ENCODE measurements around the gene PABPC1L.
"Not testable (repeated sequence)": the region's sequence is repeated elsewhere in the genome, so short reads cannot be mapped to it uniquely, and the experiment has no call there.

Gene PABPC1L

GRCh38 chr20:44909872-44910689 is at the start of gene PABPC1L:
PABPC1L (plus strand) TSS chr20:44910060; CDS start chr20:44910144, 84 bp downstream.
- no peak for FAIRE-seq

GRCh38 chr20:44861531-44862006 is 48.3 kb upstream of the PABPC1L start:
- no peak for FAIRE-seq

DNA sequence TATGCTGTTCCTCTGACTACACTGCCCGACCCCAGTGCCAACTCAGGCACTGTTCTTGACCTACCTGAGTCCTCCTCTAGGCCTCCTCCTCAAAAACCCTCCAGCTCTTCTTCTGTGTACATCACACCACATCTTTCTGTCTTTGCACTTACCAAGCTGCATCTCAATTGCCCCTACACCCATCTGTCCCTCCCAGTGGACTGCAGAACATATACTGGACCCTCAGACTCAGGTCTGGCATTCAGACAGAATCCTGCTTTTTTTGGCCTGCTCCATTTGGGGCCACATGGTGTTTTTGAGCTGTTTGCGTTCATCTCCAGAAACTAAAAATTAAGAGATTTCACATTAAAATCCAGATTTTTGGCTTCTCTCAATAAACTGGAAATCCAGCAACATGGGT is 47.6 kb upstream of the PABPC1L start:
- no peak for FAIRE-seq

DNA sequence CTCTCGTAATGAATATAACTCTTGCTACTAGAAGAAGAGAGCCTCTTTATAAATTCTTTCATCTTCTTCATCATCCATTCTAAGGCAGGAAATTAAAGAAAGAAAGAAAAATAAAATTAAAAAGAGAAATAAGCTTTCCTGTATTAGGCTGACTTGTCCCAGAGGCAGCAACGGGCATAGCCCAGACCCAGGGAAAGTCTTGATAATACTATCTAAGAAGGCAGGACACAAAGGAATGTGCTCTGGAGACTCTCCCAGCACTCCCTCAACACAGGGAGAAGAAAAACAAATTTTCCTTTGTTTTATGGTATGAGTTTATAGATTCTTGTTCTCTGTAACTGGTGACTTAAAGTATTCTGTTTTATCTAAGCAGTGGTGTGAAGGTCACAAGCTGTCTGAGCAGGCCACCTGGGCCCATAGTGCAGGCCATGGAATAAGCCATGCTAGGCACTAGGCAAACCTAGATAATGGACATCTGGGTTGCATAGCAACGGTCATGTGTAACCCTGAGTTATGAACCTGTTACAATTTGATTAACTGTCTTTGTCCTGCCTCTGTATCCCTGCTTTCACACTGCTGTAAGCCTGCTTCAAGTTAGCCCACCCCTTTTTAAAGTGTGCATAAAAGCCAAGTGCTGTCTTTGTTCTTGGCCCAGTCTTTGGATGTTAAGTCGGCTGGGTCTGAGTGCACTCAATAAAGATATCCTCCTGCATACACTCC is 46.3 kb upstream of the PABPC1L start:
- not testable (repeated sequence) for FAIRE-seq

DNA sequence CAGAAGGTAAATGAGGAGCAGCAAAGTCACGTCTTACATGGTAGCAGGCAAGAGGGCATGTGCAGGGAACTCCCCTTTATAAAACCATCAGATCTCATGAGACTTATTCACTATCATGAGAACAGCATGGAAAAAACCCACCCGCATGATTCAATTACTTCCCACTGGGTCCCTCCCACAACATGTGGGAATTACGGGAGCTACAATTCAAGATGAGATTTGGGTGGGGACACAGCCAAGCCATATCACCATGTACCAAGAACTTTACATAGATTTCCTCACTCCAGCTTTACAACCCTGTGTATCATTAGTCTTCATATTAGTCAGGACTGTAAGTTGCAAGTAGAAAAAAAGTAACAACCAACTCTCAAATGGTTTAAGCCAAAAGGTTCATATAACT is 45.4 kb upstream of the PABPC1L start:
- FAIRE-seq, result not testable (repeated sequence)

- no peak for FAIRE-seq
Observed at GRCh38 chr20:44866703-44867335, 43.0 kb upstream of the PABPC1L start.

GRCh38 chr20:44869471-44869870 is 40.4 kb upstream of the PABPC1L start:
- FAIRE-seq, result no peak

DNA sequence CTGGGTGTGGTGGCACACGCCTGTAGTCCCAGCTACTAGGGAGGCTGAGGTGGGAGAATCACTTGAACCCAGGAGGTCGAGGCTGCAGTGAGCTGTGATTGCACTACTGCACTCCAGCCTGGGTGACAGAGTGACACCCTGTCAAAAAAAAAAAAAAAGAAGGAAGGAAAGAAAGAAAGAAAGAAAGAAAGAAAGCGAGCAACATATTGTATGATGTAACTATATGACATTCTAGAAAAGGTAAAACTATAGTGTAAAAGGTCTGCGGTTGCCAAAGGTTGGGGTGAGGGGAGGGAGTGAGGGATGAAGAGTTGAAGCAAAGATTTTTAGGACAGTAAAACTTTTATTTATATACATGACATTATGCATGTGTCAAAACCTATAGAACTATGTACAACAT is 27.5 kb upstream of the PABPC1L start:
- FAIRE-seq, result not testable (repeated sequence)

DNA sequence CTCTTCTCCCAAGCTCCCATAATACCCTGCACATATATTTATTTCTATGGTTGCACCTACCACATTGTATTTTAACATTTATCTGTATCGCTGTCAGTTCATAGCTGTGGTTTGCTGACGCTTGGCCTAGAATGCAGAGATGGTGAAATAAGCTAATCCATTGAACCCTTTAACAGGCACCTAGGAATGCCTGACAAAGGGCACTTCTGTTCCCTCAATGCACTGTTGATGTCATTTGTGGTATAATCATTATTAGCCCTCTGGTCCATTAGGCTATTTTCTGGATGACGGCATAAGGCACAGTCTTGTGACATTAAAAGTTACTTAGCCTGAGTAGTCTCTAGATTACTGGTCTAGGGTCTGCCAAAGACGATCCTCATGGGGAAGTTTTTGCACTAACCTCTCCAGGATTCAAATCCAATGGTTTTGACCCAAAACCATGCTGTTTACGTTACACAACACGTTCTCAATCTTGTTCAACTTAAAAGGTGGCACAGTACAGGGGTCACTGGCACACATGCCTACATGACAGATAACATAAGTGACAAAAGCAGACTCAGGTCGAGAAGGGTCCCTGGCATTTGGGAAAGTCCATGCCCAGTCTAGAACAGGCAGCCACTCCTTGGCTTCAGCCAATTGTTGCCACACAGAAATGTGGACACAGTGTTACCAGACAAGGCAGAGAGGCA is 26.5 kb upstream of the PABPC1L start:
- no peak for FAIRE-seq

DNA sequence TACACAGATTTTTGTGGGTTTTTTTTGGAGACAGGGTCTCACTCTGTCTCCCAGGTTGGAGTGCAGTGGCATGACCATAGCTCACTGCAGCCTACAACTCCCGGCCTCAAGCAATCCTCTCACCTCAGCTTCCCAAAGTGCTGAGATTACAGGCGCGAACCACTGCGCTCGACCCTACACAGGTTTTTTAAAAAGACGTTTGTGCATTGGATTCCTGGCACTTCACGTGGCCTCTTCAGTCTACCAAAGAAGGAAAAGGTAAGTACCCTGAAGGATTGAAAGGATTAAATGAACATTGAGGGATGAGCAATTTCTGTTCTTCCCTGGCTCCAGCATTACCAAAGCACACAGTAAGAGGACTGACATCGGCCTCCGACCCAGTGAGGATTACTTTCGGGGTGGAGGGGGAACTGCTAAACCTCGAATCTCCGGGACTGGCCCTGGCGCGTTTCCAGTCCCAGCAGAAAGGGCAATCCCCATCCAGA is 24.9 kb upstream of the PABPC1L start:
- no peak for FAIRE-seq

- no peak for FAIRE-seq
Observed at GRCh38 chr20:44885392-44886265, 24.2 kb upstream of the PABPC1L start, which contains the start of gene YWHAB. YWHAB (plus strand) TSS chr20:44885705; CDS start chr20:44901534, 15,829 bp downstream.

- FAIRE-seq, result no peak
Observed at GRCh38 chr20:44886266-44886651, 23.6 kb upstream of the PABPC1L start.

- FAIRE-seq, result no peak
Observed at GRCh38 chr20:44886828-44887227, 23.0 kb upstream of the PABPC1L start.

- FAIRE-seq, result no peak
Observed at GRCh38 chr20:44887466-44887865, 22.4 kb upstream of the PABPC1L start.

DNA sequence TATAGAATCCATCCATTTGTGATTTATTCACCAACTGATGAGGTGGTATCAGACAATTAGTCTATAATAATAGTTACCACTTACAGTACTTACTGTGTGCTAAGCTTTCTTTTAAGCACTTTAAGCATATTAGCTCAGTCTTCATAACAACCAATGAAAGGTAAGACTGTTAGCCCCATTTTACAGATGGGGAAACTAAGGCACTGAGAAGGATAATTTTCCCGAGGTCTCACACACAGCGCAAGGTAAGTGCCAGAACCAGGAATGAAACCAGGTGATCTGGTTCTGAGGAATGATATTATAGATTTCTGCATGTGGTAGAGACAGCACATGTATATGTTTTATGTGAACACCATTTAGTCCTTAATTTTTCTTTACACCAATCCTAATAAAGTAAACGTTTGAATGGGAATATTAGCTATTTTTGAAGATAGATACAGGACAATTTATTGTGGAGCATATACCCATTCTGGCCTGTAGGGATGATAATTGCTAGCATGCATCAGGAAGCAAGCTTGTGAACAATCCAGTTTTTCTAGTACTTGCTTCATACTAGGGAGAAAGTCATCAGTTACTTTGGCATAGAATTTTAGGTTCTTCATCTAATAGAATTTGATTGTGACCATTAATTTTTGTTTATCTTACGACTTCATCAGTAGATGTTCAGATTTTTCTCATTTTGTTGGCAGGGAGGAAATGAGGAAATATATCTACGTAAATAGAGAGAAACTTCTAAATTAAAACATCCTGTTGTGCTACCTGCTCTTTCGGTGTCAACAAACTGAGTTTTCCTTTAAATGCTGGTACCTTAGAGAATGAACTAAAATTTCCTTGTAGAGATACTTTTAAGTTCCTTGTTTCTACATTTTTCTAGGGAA is 21.4 kb upstream of the PABPC1L start:
- FAIRE-seq, result no peak

GRCh38 chr20:44891826-44892225 is 18.0 kb upstream of the PABPC1L start:
- FAIRE-seq, result no peak

DNA sequence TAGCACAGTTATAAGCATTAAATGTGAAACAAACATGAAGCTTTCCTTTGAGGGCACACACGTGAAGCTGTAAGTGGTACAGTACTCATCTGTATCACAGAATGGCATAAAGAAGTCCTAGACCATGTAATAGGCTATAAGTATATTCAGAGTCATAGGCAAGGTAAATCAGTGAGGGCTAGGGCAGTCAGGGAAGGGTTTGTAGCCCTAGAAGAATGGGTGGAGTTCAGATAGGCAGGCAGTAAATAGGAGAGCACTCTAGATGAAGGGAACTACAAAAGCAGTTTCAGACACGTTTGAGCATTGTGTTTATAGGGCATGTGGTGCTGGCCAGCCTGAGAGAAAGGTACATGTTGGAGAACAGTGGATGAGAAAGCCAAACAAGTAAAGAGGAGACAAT is 14.9 kb upstream of the PABPC1L start:
- no peak for FAIRE-seq

DNA sequence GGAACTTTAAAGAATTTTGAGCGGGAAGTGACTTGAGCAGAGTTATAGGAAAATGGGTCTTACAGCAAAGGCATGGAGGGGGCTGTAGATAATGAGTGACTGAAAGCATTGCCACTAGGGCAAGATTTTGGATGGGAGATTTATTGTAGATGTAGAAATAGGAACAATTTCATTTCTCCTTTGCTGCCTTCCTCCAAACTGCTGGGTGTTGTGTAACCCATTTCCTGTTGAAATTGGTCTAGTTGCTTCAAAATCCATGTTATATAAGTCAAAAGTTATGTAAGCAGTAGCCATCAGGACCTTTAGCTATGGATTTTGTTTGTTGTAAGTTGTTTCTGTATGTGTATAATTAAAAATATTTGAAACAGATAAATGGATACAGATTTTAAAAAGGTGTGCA is 13.3 kb upstream of the PABPC1L start:
- FAIRE-seq, result no peak

GRCh38 chr20:44897133-44897532 is 12.7 kb upstream of the PABPC1L start:
- no peak for FAIRE-seq

- FAIRE-seq, result no peak
Observed at GRCh38 chr20:44900231-44900854, 9.5 kb upstream of the PABPC1L start.
